SKM-1 treated with dmso at 0.1 percent for 144 hours (cell line): ENCODE measurements around the gene NINJ2.

Source experiments
- DNase-seq: peaks from one replicate; lab custom pipeline; 2025; ENCODE audit not compliant: unreplicated experiment; lab: John Stamatoyannopoulos, UW

Gene NINJ2

DNA sequence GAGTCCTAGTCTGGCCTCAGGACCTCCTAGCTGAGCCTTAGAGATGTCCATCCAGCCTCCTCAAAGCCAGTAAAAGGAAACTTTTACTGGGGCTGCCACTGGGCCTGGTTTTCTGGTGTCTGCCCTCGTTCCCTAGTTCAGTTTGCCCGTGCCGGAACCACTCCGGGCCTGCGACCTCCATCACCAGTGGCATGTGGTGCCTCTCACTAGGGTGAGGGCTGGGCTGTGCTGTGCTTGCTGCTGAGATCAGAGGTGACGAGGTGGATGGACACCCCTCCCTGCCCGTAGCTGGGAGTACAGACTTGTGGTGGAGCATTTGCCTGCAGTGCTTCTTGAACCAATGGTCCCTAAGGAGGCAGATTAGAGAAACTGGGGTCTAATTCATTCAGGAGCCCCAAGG is 127.8 kb downstream of the NINJ2 start:
- DNase-seq = no peak

DNA sequence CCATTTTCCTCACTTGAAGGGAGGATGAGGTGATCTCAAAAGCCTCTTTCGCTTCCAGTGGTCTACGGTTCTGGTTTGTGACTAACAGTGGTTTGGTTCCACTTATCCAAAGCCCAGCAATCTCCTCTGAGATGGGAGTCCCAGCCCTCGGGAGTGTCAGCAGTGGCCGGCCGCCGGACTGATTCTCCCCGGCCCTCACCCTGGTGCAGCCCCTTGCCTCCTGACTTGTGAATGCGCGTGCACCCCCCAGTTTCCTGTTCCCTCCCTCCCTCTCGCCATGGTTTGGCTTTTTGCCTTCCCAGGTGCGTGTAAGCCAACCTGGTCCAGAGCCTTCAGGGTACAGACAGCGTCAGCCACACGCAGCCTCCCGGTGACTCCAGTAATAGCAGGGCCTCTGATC is 129.0 kb downstream of the NINJ2 start:
- DNase-seq = no peak

DNA sequence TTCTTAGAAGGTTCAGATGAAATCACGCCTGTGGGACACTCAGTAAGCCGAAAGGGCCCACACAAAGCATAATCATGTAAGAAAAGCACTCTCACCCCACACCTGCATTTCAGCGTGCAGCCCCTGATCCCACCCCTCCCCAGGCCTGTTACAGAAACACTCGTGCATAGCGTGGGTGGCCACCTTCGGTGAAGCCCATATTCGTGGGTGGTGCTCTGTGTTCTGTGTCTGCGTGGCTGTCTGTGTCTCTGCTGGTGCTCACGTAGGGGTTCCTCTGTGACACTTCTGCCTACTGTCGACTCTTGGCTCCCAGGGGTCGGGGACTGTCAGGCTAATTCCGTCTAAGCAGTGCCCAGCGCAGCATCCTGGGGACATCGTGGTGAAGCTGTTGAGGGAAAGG is 129.5 kb downstream of the NINJ2 start:
- no peak for DNase-seq

DNA sequence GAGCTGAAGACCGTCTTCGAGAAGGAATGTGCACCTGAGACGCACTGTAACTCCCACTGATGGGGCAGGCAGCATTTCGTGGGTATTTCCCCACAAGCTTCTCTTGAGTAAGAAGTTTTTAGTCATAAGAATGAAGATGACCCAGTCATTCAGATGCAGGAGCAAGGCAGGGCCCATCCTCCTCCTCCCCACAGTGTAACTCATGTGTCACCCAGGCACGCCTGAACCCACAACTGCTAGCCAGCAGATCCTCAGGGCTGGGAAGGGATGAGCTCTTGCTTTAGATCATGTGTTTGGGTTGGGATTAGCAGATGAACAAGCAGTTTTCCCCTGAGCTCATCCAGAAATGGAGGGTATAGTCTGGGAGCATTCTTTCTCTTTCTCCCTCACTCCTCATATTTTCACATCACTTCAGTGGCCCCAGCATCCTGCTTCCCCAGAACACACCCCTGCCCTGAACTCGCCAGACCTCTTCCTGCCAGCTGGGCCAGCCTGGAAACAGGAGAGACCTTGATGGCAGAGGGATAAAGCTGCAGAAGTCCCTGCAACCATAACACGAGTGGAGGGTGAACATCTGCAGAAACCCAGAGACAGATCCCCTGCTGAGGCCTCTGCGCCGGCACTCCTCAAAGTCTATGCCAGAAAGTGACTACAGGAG is 130.2 kb downstream of the NINJ2 start:
- DNase-seq = no peak

DNA sequence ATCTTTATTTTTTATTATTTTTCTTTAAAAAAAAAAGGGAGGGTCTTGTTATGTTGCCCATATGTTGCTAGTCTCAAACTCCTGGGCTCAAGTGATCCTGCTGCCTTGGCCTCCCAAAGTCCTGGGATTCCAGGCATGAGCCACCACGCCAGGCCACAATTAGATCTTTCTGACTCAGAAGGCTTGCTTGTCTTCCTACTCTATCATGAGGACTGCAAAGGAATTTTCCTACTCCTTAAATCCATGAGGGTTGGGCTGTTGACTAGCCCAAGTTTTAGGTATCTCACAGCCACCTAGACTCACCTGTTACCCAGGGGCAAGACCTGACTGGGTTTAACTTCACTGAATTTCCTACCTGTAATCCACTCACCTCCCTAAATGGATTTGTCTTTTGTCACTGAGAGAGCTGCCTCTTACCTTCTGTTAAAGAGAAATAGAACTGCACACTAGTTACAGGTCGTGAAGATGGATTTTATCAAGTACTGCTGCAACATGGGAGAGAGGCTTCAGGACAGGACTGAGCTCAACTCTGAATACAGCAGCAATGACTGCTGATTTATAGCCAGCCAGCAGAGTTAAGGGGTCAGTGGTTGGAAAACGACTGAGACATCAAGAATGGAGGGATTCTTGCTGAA is 131.2 kb downstream of the NINJ2 start:
- no peak for DNase-seq

DNA sequence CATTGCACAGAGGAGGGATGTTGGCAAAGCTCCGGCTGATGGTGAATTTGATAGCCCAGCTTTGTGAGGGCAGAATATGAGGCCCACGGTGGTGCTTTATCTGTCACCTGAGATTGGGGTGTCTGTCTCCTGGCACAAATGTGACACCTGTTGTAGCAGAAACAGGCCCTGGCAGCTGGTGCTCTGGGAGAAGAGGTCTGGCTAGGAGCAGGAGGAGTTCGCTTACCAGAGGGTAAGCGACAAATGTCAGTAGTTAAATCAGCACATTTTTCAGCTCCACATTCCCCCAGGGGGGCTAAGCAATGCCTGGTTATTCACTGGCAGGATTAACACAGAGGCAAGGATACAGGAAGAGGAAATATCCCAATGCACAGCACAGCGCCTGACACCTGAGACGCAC is 132.4 kb downstream of the NINJ2 start:
- no peak for DNase-seq

DNA sequence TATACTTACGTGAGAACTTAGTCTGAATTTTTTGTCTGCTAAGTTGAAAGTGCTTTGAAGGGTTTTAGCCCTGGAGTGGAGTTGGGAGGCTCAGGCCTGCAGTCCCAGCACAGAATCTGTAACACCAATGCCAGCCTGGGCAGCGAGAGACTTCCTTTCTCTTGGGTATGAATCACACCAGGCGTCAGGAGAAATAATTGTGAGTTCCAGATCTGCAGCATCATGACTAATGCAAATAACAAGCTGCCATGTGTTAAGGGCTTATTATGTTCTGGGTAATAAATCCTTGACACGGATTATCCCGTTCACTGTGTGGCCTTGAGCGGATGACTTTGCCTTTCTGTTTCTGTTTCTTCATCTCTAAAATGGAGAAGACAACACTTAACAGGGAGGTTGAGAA is 132.9 kb downstream of the NINJ2 start:
- DNase-seq = no peak

DNA sequence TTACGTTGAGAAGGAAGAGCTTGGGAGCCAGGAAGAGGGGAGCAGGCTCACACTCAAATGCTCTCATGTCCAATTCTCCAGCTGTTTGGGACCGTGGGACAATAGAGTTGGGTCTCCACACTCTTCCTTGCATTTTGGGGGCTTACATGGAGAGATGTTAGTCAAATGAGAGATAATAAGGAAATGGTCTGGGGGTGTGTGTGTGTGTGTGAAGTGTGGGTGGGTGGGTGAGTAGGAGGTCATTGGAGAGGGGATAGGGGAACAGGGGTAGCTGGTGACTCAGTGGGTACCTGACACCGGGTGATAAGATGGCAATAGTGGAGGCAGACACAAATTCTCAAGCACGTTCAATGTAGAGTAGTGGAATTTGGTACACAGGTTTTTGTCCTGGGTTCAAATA is 135.5 kb downstream of the NINJ2 start:
- no peak for DNase-seq

DNA sequence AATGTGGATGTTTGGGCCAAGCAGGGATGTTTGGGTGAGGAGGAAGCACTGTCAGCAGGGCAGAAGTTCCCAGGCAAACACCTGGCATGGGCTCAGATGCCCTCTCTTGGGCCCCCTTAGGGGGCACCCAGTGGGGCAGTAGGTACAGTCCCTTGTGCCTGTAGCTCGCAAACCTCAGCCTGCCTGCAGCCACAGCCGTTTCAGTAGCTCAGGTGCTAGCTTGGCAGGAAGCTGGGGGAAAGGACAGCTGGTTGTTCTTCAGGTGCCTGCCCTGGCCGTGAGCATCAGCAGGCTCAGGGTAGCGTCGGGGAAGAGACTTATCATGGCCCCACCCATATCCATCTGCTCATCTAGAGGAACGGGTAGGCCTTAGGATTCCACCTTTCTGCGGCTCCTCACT is 136.0 kb downstream of the NINJ2 start:
- no peak for DNase-seq

DNA sequence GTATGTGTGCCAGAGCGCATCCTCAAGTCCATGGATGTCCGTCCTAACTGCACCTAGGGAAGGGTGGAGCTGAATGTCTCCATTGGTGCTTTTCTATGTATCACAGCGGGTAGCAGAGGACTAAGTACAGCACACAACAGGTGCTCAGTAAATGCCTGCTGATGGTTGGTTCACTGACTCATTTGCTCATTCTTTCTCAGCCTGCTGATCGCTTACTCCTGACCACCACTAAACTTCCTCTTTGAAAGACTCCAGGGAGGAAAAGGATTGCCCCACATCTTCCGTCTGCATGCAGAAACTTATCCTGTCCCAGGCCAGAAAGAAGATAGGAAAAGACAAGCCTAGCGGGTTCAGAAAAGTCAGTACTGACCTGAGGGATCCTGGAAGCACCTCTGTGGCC is 137.2 kb downstream of the NINJ2 start:
- DNase-seq = peak; percentile 34

DNA sequence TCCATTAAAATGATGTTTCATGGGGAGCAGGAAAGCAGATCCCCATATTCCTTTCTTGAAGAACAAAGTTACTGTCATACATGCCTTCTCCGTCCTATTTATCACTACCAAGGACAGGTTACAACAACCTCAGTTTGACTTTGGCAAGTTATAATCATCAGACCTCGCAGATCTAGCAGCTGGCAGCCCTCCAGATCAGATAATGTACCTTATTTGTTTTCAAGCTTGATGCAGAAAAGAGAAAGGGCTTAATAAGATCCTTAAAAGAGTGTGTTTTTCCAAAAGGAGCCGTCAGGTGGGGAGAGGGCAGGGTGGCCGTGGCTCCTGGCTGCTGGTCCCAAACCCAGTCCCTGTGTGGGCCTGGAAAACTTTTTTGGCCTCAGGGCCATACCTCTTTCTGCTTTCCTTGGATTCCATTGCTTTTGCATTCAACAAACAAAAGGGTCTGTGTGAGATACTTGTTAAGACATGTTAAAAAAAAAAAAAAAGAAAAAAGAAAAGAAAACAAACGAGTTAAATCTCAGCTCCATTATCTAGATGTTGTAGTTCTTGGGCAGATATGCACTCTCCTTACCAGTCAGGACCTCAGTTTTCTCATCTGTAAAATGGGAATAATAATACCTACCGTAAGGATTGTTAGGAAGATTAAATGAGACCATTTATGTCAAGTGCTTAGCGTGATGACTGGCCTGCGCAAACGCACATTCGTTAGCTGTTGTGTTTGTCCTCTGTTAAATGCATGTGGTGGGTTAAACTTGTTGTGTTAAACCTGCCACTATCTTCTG is 138.9 kb downstream of the NINJ2 start:
- DNase-seq = no peak

DNA sequence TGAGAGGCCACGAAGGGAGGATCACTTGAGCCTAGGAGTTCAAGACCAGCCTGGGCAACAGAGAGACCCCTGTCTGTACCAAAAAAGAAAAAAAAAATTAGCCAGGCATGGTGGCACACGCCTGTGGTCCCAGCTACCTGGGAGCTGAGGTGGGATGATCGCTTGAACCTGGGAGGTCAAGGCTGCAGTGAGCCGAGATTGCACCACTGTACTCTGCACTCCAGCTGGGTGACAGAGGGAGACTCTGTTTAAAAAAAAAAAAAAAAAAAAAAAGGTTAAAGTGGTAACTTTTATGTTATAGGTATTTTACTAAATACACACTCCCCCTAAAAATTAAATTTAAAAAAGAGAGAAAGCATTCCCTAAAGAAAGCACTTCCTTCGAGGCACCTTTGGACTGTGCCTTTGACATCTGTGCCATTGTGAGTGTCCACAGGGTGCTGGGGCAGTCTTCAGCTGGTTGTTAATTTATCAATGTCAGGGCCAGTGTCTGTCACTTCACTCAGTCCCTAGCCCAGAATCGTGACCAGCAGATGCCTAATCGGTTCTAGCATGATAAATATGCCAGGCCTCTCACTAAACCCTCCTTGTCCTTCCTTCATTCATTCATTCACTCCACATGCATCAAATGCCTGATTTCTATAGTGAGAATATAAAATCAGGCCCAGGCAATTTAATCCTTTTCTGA is 140.4 kb downstream of the NINJ2 start:
- DNase-seq = no peak

DNA sequence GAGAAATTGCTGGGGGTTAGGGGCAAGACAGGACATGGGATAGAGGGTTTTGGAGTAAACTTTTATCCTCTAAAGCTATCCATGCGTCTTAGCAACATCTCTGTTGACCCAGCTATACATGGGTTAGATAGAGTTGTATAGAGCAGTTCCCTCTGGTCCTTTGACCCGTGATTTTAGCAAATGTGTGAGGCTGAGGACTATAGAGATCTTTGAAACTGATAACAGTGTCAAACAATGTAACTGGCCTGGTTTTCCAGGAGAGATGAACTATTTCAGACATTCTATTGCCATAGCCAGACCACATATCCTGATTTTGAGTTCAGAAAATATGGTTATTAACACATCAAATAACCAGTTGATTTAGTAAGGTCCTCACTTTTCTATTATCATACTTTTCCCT is 143.1 kb downstream of the NINJ2 start:
- DNase-seq = no peak

DNA sequence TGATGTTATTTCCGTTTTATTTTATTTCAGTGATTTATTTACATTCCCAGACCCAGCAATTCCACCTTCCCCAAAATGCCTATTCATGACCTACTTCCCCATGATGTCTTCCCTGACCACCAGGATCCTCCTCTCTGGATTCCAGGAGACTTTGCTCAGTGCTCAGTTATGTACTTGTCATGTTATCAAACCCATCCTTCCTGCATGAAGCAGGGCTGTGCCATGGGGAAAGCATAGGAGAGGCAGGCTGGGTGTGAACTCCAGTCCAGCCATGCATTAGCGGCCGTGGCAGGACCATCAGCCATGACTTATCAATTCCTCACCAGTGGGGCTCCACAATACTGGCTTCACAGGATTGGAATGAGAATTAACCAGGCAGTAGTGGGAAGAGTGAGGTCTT is 145.7 kb downstream of the NINJ2 start:
- DNase-seq = no peak
